ENCODE data around the gene PIK3R6. TPM values are rescaled to one million over a fixed set of nuclear protein-coding genes. Genes with fewer than 3 reads are reported as not detected.

Gene PIK3R6
- total and polyA plus RNA-seq, 3 donors from 2014 or later = 1.3 to 2.6 (median 2.5) TPM

DNA sequence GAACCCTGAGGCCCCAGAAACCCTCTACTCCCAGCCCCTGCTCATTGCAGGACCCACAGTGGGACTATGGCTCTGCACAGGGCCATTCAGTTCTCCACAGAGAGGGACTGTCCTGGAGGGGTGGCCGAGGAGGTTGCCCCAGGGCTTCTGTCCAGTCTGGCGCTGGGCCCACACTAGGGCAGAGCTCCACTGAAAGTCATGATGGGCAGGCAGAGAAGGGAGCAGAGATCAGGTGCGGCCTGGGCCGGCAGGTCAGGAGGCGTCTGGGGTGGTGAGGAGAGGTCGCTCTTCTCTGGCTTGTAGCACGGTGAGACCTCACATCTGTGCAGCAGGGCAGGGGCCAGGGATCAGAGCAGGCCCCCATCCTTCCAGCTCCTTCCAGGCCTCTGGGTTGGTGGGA is 13.0 kb upstream of the PIK3R6 start:
- intact Hi-C loops (cut with DNase I; ENCODE audit: low total_unique reads) = no loop called here
- 85 to 90% methylated on average over 6 to 7 of the region's 7 CpGs for WGBS, 2 donors
- no peaks in the 10 kb centered on the region for H3K4me1 ChIP-seq

DNA sequence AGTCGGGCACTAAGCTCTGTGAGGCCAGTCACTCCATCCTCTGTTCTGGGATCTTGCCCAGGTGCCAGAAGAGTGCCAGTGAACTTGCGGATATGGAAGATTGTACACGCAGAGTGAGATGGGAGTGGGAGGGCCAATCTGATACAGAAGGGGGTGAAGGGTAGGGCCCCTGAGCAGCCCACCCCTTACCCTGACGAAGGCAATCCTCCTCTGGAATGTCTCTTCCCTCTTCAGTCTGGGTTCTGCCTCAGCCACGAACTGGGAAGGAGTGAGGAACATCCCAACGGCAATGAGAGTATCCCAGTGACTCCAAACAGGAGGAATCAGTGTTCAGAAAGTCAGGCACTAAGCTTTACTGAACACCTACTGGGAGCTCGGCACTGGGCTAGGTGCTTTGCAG is 11.9 kb upstream of the PIK3R6 start:
- no peak for DNase-seq
- Histone ChIP-seq H3K27ac (no peak overlapping the region), H3K4me3 (no peak overlapping the region), H3K36me3 (ENCODE audit: low read depth, missing control alignments) (no peaks in the 10 kb centered on the region), H3K4me1 (peaks cover 3% of the 10 kb centered on the region), H3K27me3 (no peaks in the 10 kb centered on the region), H3K9me3 (no peaks in the 10 kb centered on the region)
- intact Hi-C loops (cut with DNase I; ENCODE audit: low total_unique reads) = no loop called here
- TF ChIP-seq, protein P1, sequence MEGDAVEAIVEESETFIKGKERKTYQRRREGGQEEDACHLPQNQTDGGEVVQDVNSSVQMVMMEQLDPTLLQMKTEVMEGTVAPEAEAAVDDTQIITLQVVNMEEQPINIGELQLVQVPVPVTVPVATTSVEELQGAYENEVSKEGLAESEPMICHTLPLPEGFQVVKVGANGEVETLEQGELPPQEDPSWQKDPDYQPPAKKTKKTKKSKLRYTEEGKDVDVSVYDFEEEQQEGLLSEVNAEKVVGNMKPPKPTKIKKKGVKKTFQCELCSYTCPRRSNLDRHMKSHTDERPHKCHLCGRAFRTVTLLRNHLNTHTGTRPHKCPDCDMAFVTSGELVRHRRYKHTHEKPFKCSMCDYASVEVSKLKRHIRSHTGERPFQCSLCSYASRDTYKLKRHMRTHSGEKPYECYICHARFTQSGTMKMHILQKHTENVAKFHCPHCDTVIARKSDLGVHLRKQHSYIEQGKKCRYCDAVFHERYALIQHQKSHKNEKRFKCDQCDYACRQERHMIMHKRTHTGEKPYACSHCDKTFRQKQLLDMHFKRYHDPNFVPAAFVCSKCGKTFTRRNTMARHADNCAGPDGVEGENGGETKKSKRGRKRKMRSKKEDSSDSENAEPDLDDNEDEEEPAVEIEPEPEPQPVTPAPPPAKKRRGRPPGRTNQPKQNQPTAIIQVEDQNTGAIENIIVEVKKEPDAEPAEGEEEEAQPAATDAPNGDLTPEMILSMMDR (IDR thresholded peaks at IDR 0.05) = no peak
- TF ChIP-seq POLR2A (IDR thresholded peaks at IDR 0.05) = no peak
- 60 to 75% methylated on average over 7 of the region's 7 CpGs for WGBS, 2 donors

More for the DNA sequence above, 13.0 kb upstream of the PIK3R6 start:
- no peaks in the 10 kb centered on the region for H3K9me3 ChIP-seq
- TF ChIP-seq POLR2A (IDR thresholded peaks at IDR 0.05) = no peak
- TF ChIP-seq, protein P1 (IDR thresholded peaks at IDR 0.05) = no peak
- H3K4me3 ChIP-seq = no peak overlapping the region
- H3K27me3 ChIP-seq = no peaks in the 10 kb centered on the region
- no peak for DNase-seq
- H3K36me3 ChIP-seq (ENCODE audit: low read depth, missing control alignments) = no peaks in the 10 kb centered on the region
- H3K27ac ChIP-seq = no peak overlapping the region

DNA sequence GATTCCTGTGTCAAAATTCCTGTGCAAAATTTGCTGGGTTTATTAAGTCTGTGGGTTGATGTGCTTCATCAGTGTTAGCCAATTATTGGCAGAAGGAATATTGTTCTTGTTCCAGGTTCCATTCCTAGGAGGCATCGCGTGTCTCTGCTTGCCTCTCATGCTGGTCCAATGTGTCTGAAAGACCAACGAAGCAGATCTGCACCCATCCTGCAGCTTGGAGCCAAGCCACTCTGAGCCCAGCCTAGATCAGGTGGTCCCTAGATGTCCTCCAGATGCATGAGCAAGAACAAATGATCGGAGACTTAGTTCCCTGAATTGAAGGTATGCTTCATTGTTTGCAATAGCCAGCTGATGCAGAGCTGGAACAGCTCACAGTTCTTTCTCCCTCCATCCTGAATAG is 10.5 kb upstream of the PIK3R6 start:
- Histone ChIP-seq H3K4me1 (peaks cover 3% of the 10 kb centered on the region), H3K27me3 (no peaks in the 10 kb centered on the region), H3K9me3 (no peaks in the 10 kb centered on the region), H3K4me3 (no peak overlapping the region), H3K27ac (no peak overlapping the region), H3K36me3 (ENCODE audit: low read depth, missing control alignments) (no peaks in the 10 kb centered on the region)
- no peak for DNase-seq
- intact Hi-C loops (cut with DNase I; ENCODE audit: low total_unique reads) = no loop called here
- TF ChIP-seq POLR2A (IDR thresholded peaks at IDR 0.05) = no peak
- TF ChIP-seq, protein P1 (IDR thresholded peaks at IDR 0.05) = no peak
- WGBS, 2 donors = 80 to 87% methylated on average over 4 of the region's 4 CpGs

DNA sequence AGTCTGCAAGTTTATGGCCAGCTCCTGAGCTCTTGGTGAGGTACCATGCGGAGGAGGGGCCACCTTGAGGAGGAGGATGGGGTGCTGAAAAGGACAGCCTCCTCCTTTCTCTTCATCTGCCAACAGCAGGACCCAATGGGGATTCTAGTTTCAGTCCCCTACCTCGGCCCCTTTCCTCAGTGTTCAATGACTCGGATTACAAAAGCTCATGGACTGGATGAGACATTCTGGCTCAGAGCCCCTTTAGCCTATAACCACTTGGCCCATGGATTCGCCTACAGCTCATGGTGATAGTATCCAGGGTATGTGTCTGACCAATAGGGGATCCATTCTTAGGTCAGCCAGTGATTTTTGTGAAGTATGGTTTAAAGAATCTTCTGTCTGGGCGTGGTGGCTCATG is 8.5 kb upstream of the PIK3R6 start:
- 76 to 88% methylated on average over 5 of the region's 5 CpGs for WGBS, 2 donors
- intact Hi-C loops (cut with DNase I; ENCODE audit: low total_unique reads) = no loop called here
- no peaks in the 10 kb centered on the region for H3K36me3 ChIP-seq (ENCODE audit: low read depth, missing control alignments)

DNA sequence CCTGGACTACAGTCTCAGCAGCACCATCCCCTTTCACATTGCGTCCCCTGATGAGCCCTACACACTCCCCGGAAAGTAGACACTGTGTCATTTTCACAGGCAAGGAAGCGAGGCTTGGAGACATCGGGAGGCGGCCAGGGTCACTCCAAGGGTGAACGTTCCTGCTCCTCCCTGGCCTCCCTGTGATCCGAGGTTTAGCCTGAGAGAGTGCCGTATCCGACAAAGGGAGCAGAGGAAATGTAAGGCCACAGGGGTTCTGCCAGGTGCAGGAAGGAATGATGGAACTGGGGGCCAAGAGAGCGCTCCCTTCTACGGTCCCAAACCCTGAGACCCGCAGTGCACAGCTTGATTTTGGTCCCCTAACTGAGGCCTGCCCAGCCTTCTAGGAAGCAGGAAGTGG is 8.0 kb upstream of the PIK3R6 start:
- no peak overlapping the region for H3K27ac ChIP-seq
- H3K27me3 ChIP-seq = no peaks in the 10 kb centered on the region
- no peak for DNase-seq
- H3K4me1 ChIP-seq = peaks cover 3% of the 10 kb centered on the region
- H3K9me3 ChIP-seq = no peaks in the 10 kb centered on the region
- WGBS, 2 donors = 75 to 81% methylated on average over 12 of the region's 12 CpGs
- no peak overlapping the region for H3K4me3 ChIP-seq
- H3K36me3 ChIP-seq (ENCODE audit: low read depth, missing control alignments) = no peaks in the 10 kb centered on the region
- intact Hi-C loops (cut with DNase I; ENCODE audit: low total_unique reads) = no loop called here
- TF ChIP-seq POLR2A (IDR thresholded peaks at IDR 0.05) = no peak
- TF ChIP-seq, protein P1 (IDR thresholded peaks at IDR 0.05) = no peak

More for the DNA sequence above, 8.5 kb upstream of the PIK3R6 start:
- Histone ChIP-seq H3K9me3 (no peaks in the 10 kb centered on the region), H3K4me3 (no peak overlapping the region), H3K27ac (no peak overlapping the region), H3K4me1 (peaks cover 3% of the 10 kb centered on the region), H3K27me3 (no peaks in the 10 kb centered on the region)
- DNase-seq = no peak
- TF ChIP-seq POLR2A (IDR thresholded peaks at IDR 0.05) = no peak
- TF ChIP-seq, protein P1 (IDR thresholded peaks at IDR 0.05) = no peak

All from testis (tissue), 3 donors.